ENCODE results near the gene SLC12A2.

Gene SLC12A2

GRCh38 chr5:128174951-128175350 is 91.4 kb downstream of the SLC12A2 start:
- DNase-seq, result no peak

GRCh38 chr5:128192368-128192767 is 108.8 kb downstream of the SLC12A2 start:
- DNase-seq, result no peak

- no peak for DNase-seq
Measured at GRCh38 chr5:128193665-128194390, 110.3 kb downstream of the SLC12A2 start.

DNA sequence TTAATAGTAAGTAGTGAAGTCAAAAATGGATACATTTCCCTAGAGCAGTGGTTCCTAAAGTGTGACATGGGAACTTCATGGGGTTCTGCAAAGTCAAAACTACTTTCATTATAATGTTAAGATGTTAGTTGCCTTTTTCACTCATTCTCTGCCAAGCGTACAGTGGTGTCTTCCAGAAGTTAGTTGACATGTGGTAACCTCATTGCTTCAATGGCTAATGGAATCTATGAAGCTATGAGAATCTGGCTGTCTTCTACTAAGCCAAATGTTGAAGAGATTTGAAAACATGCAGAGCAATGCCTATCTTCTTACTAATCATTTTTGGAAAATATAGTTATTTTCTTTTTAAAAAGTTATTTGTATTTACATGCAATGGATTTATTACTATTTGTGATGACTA is 111.8 kb downstream of the SLC12A2 start:
- no peak for DNase-seq

- DNase-seq, result no peak
Measured at GRCh38 chr5:128196080-128196479, 112.5 kb downstream of the SLC12A2 start.

DNA sequence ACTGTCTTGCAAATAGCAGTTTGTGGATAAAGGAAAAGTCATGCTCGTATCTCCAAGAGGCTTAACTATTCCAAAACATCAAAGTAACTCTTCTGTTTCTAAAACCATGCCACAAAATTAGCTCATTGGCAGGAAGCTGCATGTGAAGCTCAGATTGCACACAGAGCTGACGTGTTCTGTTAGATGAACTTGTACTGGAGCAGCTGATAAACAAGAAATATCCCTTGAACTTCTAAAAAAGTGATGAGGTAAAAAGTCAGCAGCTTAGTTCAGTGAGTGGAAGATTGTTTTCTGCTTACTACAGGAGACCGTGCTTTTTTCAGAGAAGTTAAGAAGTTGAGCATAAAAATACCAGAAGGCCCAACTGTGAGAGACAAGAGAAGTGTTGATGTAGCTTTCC is 113.2 kb downstream of the SLC12A2 start:
- DNase-seq, result peak in 1 of 2 donors; percentile 36

GRCh38 chr5:128197896-128198522 is 114.4 kb downstream of the SLC12A2 start:
- DNase-seq, result peak in 1 of 2 donors; percentile 63

GRCh38 chr5:128199104-128199503 is 115.5 kb downstream of the SLC12A2 start:
- DNase-seq, result no peak

GRCh38 chr5:128199611-128200010 is 116.0 kb downstream of the SLC12A2 start:
- no peak for DNase-seq

DNA sequence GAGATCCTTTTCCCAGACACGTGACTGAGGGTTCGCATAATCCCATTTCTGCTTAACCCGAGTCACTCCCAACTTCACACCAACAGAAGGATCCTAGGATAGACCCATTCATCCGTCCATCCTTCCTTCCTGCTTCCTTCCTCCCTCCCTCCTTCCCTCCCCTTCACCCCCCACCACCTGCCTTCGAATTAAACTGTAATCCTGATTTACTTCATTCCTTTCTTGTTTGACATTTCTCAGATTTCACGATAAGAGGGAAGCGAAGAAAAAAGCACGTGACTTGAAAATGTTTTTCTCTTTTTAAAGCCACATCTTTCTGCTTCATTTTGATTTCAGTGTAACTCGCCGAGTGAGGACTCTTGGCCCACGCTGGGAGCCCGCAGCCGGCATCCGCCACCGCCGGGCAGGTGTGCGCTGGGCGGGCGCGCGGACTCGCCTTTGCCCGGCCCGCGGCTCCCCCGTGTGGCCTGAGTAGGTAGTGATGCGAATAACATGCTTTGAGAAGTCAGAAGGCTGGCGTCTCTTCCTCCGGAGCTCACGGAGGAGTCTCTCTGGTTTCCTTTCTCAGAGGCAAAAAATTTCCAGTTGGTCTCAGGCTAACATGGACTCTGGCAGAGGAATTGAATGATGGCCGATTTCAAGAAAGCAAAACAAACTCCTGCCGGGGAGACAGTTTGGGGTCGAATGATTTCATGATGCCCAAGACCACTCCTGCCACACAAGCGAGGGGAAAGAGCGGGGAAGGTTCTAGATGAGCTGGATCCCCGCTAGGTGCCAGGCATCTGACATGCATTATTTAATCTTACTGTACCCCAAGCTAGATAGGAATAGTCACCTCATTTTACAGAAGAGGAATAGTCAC is 117.7 kb downstream of the SLC12A2 start:
- peak; percentile 73 to 80 for DNase-seq

DNA sequence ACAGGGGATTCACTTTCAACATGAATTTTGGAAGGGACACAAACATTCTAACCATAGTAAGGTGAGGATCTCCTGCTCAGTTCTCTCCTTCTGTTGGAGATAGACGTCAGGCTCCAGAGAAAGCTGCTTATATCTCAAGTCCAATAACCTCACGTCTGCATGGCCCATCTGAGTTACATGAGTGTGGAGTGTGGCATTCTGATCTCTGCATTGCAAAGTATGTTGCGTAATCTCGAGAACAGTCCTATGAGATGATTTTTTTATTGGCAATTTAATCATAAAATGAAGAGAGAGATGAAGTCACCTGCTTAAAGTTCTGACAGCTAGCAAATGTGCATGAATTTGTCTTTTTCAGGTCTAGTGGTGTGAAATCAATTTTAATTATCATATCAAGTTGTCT is 118.8 kb downstream of the SLC12A2 start:
- no peak for DNase-seq

- no peak for DNase-seq
Measured at GRCh38 chr5:128208436-128208835, 124.9 kb downstream of the SLC12A2 start.

- no peak for DNase-seq
Measured at GRCh38 chr5:128212191-128212806, 128.7 kb downstream of the SLC12A2 start.

DNA sequence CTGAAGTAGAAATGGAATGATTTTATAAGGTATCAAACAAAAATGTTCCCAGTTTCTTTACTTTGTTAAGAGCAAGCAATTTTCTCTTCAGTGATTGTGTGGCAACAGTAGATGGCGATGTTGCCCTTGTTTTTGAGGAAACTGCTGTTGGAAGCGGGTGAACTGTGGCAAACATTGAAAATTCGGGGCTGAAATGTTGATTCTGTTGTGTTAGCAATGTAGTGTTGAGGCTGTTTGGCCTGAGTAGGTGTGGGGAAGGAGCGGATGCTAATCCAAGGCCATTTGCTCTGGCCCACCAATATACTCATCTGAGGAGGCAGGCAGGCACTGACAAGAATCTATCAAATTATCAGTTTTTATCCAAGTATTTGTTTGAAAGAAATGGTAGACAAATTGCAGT is 129.8 kb downstream of the SLC12A2 start:
- peak; percentile 23 to 34 for DNase-seq

DNA sequence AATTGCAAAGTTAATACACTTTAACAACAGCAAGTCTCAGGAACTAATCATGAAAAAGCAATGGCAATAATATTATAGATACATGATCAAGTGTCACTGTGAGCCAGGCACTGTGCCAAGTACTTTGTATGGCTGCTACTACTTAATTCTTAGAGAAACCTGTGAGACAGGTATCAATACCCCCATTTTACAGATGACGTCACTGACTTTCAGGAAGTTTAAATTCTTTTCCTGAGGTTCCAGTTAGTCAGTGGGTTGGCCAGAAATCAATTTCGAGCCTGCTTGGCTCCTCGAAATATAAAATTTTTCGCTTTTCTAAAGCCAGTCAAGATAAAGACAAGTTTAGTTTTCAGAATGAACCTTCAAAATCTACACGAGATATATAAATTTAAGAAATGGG is 130.3 kb downstream of the SLC12A2 start:
- DNase-seq, result no peak

DNA sequence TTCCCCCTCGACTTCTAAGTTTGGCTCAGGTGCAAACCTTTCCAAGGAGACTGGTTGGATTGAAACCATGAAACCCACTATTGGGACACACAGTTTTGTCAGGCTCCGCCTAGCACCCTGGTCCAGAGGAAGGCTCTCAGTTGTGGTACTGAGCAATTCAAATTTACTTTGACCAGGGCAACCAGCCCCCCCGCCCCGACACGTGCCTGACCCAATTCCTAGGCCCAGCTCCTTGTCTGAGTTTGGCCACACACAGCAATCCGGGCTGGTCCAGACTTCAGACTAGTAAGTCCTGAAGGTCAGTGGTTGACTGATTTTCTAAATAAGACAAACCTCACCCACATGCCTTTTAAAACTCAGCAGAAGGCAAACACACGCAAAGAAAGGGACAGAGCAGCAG is 132.7 kb downstream of the SLC12A2 start:
- no peak for DNase-seq

DNA sequence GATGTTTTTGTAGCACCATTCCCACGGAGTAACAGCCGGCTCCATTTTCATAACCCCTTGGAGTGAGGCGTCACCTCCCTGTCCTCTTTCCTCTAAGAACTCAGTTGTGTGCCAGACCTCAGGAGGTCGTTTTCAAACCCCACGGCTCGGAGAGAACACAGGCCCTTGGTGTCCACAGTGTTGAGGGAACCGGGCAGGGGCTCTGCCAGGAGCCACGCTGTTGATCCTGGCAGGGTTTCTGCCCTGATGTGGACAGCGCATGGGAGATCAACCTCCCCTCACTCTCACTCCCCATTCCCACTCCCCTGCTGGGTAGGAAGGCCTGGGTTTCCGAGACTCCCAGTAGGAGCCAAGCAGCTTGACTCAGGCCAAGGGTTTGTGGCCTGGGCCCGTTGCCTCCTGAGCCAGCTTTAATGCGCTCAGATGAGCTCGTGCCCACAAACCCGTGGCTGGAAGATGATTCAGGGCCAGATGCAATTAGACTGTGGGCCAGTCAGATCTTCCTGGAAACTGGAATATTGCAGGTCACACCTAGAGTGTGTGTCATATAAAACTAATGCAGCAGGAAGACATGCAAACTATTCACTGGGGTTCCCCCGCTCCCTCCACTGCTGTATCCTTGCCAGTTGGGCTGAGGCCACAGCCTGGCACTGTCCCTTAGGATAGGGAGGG is 133.4 kb downstream of the SLC12A2 start:
- no peak for DNase-seq

DNA sequence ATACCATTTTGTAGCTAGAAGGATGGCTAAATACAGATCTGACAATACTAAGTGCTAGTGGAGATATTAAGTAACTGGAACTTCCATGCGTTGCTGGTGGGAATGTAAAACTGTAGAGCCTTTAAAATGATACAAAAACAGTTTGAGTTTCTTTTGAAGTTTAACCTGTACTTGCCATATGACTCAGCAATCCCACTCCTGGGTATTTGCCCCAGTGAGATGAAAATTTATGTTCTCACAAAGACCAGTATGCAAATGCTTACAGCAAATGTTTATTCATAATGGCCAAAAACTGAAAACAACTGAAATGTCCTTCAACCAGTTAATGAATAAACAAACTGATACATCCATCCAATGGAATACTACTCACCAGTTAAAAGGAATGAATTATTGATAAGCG is 137.3 kb downstream of the SLC12A2 start:
- no peak for DNase-seq

- no peak for DNase-seq
Measured at GRCh38 chr5:128224336-128224735, 140.8 kb downstream of the SLC12A2 start.

- no peak for DNase-seq
Measured at GRCh38 chr5:128225245-128226030, 141.9 kb downstream of the SLC12A2 start.

GRCh38 chr5:128228008-128228407 is 144.4 kb downstream of the SLC12A2 start:
- no peak for DNase-seq

- DNase-seq, result no peak
Measured at GRCh38 chr5:128228521-128228920, 145.0 kb downstream of the SLC12A2 start.
